Testis (tissue), 2 donors: ENCODE results near the gene PLCL2.

Source experiments
- CTCF ChIP-seq, 3 experiments: fragments of 450-650 bp in 2 of 3; fragments of 200-600 bp in 1 of 3; sonication (generic) in 1 of 3; IDR thresholded peaks; one replicate each; pipeline ENCODE4 v1.5.1; 2016 to 2019; ENCODE audit warnings: antibody characterized with exemption in 3 of 3, mild to moderate bottlenecking in 2 of 3, moderate library complexity in 1 of 3
- POLR2A ChIP-seq: fragments of 450-650 bp; IDR thresholded peaks from one replicate; pipeline ENCODE4 v1.6.1; 2017; ENCODE audit warnings: antibody characterized with exemption, mild to moderate bottlenecking, moderate library complexity

- TF ChIP-seq CTCF (IDR thresholded peaks at IDR 0.05) (no peak), POLR2A (no peak)
These were observed 155.7 kb downstream of the PLCL2 start for GRCh38 chr3:17040322-17040989.
